GM12801 (cell line): ENCODE results near the gene UNG.

Source experiments
- TF ChIP-seq, protein P1 (sequence below): IDR thresholded peaks from one replicate; pipeline ENCODE4 v1.5.1; 2011; ENCODE audit warnings: control low read depth; ENCODE audit not compliant: insufficient read length; ENCODE audit errors: extremely low read depth

Gene UNG

GRCh38 chr12:109140560-109140959, 43.2 kb downstream of the UNG start:
- TF ChIP-seq, protein P1, sequence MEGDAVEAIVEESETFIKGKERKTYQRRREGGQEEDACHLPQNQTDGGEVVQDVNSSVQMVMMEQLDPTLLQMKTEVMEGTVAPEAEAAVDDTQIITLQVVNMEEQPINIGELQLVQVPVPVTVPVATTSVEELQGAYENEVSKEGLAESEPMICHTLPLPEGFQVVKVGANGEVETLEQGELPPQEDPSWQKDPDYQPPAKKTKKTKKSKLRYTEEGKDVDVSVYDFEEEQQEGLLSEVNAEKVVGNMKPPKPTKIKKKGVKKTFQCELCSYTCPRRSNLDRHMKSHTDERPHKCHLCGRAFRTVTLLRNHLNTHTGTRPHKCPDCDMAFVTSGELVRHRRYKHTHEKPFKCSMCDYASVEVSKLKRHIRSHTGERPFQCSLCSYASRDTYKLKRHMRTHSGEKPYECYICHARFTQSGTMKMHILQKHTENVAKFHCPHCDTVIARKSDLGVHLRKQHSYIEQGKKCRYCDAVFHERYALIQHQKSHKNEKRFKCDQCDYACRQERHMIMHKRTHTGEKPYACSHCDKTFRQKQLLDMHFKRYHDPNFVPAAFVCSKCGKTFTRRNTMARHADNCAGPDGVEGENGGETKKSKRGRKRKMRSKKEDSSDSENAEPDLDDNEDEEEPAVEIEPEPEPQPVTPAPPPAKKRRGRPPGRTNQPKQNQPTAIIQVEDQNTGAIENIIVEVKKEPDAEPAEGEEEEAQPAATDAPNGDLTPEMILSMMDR, result no peak

- TF ChIP-seq, protein P1, result no peak
Observed at GRCh38 chr12:109144224-109144623, 46.8 kb downstream of the UNG start.

DNA sequence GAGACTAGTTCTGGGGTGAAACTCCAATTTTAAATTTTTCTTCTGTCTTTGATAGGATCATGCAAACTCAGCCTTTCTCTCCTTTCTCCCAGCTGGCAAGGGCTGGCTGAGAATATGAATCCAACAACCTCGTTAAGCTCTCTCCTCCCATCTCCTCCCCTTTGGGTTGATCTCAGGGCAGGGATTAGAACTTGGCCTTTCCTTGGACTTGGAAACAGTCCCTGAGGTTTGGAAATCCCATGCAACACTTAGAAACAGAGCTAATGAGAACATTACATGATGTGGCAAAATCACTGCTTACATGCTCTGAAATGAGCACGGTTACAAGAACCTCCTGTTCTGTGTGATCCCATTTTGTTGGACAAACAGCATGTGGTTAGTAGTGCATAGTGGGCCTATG, 50.6 kb downstream of the UNG start:
- TF ChIP-seq, protein P1, result no peak

GRCh38 chr12:109150124-109150640, 52.8 kb downstream of the UNG start:
- TF ChIP-seq, protein P1, result no peak

- TF ChIP-seq, protein P1, result no peak
Observed at GRCh38 chr12:109151457-109151856, 54.1 kb downstream of the UNG start.

DNA sequence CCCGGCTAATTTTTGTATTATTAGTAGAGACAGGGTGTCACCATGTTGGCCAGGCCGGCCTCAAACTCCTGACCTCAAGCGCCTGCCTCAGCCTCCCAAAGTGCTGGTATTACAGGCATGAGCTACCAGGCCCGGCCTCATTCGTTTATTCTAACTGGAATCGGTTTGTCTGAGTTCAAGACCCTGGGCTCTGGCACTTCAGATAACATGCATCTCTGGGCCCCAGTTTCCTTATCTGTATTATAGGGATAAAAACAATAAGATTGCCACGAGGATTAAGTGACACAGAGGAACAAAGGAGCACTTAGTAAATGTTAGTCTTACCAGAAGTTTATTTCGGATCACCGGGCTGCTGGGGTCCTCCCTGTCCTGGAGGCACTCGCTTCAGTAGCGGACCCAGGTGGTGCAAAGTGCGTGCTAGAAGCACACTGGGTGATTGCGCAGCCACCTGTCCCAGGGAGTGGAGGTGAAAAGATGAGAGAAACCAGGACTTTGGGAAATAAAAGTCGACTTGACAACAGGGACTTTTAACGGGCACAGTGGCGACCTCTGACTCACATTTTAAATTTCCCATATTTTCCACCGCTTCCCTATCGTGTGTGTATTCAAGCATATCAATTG, 56.5 kb downstream of the UNG start:
- TF ChIP-seq, protein P1, result no peak

GRCh38 chr12:109154451-109155438, 57.3 kb downstream of the UNG start:
- TF ChIP-seq, protein P1, result no peak
